GM19452 (cell line): Measurements from ENCODE around the gene TEC.
"Not testable (repeated sequence)": the region's sequence is repeated elsewhere in the genome, so short reads cannot be mapped to it uniquely, and the experiment has no call there.

Source experiments
- ATAC-seq: cut with Tn5 transposase; IDR thresholded peaks from one replicate; pipeline ENCODE4 v1.9.1; 2021; ENCODE audit not compliant: unreplicated experiment

Gene TEC

DNA sequence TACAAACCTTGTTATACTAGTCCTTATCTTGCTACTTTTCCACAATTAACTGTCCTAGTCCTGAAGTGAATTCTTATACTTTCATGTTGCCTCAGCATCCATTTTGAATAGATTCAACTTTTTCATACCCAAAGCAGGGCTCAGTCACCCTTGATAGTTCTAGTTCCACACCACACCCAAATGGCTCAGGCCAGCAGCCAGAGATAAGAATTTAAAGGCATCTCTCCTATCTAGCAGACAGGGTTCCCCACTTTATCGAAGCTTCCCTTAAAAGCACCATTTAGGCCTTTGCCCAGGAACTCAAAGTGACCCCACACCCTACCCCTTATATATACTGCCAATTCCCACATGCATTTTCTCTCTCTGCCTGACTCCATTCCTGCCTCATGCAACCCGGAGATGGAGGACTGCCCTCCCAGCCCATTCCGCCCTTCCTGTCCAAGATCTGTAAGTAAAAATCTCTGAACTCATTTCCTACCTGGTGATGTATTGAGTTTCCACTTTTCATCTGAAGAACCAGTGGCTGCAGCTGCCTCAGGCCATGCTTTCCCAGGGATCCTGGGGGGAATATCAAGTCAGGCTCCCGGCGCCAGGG is 71.9 kb downstream of the TEC start:
- ATAC-seq = no peak

DNA sequence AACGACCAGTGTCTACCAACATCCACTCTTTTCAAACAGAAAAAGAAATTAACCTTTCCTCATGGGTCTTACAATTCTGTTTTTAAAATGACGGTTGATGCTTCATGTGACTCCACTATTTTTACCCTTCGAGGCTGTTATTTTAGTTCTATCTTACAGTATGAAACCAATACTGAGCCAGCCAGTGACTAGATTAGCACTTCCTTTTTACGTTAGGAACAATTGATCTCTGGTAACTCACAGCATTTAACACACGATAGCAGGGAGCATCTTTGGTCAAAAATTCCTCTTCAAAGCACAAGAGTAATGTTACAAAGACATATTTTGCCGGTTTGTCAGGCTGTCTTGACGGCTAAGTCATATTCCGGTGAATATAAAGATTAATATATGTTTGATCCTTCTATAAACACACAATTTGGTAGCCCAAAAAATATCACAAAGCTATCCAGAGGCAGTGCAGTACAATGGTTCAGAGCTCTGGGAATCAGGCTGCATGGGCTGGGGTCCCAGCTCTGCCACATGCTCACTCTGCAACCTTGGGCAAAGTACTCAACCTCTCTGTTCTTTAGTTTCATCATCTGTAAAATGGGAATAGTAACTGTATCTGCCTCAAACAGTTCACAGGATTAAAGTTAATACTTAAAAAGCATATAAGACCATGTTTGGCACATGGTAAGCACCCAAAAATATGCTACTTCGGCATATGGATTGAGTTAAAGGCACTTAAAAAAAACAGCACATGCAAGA is 72.7 kb downstream of the TEC start:
- ATAC-seq = peak; percentile 65

DNA sequence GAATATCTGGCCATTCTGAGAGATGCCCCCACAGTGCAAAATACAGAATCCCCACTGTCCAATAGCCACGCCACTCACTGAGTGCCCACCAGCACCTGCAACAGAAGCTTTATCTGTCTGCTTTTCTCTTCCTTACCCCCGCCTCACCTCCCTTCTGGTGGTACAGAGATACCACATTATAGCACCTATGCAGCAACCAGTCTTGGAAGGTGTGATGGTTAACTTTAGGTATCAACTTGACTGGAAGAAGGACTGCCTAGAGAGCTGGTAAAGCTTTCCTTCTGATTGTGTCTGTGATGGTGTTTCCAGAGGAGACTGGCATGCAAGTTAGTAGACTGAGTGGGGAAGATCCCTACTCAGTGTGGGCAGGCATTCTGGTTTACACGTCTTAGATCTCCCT is 73.8 kb downstream of the TEC start:
- no peak for ATAC-seq

DNA sequence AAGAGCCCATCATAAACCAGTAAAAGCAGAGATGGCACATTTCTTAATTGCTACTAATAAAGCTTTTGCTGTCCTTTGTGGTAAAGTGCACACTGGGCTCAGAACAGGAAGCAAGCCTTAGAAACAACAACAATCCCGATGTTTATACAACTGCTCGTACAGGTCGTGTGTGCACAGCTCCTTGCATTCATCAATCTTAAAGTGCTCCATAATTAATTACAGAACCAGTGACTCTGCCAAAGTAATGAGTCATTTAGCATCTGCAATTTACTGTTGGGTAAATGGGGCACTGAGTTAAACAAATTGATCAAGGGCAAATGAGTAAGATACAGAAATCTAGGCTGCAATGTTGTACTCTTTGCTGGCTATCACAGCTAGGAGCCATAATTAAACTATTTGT is 74.3 kb downstream of the TEC start:
- no peak for ATAC-seq

DNA sequence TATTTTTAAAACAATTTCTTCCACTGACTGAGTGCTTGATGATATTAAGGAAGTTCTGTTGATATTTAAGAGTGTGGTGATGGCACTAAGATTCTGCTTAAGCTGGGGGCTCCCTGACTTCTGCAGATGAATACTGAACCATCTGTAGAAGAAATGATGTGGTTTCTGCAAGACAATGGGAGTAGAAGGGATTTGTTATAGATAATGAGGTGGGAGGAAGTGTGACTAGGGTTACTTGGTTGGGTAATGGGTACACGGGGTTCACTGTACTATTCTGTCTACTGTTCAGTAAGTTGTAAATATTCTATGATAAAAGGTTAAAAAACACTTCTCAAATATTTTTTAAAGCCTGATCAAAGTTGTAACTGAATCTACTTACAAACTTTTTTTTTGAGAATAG is 74.7 kb downstream of the TEC start:
- ATAC-seq = no peak

- no peak for ATAC-seq
Observed at GRCh38 chr4:48193921-48194468, 75.6 kb downstream of the TEC start.

- ATAC-seq = no peak
Observed at GRCh38 chr4:48193096-48193836, 76.4 kb downstream of the TEC start.

DNA sequence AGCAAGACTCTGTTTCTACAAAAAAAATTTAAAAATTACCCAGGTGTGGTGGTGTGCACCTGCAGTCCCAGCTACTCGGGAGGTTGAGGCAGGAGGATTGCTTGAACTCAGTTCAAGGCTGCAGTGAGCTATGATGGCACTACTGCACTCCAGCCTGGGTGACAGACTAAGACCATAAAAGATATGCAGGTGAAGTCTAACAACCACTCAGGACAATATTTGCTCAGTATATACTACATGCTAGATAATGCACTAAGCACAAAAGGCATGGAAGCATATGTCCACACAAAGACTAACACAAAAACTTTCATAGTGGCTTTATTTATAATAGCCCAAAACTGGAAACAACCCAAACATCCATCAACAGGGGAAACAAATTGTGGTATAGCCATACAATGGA is 77.9 kb downstream of the TEC start:
- ATAC-seq = no peak

GRCh38 chr4:48190839-48191238 is 78.8 kb downstream of the TEC start:
- no peak for ATAC-seq

GRCh38 chr4:48189731-48190130 is 79.9 kb downstream of the TEC start:
- ATAC-seq = no peak

DNA sequence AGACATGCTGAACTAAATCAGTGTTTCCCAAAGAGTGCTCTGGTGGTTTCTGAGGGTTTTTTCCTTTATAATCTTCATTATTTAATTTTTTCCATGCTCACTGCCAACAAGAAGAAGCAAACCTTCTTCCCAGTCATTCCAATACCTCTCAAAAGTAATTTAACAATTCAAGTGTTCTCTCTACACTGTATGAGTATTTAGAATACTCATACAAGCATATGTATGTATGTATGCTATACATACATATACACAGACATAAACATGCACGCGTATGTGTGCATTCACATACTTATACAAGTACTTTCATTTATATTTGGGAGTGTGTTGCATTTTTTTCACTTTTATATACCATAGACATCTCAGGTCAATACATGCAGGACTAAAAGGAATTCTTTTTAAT is 81.2 kb downstream of the TEC start:
- ATAC-seq = no peak

GRCh38 chr4:48187813-48188212 is 81.8 kb downstream of the TEC start:
- ATAC-seq = no peak

- ATAC-seq = not testable (repeated sequence)
Observed at GRCh38 chr4:48187066-48187465, 82.6 kb downstream of the TEC start.

GRCh38 chr4:48186394-48186793 is 83.2 kb downstream of the TEC start:
- not testable (repeated sequence) for ATAC-seq

- ATAC-seq = no peak
Observed at GRCh38 chr4:48184882-48185281, 84.8 kb downstream of the TEC start.

DNA sequence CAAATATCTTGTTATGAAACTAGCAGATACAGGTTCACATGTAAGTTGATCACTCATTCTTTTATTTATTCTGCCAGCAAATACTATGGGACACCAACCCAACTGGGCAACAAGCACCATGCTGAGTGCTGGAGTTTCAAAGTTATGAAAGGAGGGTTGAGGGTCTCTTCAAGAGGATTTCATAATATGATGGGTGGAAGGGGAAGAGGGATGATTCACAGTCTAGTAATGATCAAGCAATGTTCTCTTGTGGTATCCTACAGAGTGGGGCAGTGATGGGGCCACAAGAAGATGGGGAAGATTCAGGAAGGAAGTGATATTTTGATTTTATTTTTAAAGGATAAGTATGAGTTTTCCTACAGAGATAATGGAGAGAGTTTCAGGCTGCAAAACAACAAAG is 89.4 kb downstream of the TEC start:
- no peak for ATAC-seq

GRCh38 chr4:48178931-48179330 is 90.7 kb downstream of the TEC start:
- ATAC-seq = no peak

DNA sequence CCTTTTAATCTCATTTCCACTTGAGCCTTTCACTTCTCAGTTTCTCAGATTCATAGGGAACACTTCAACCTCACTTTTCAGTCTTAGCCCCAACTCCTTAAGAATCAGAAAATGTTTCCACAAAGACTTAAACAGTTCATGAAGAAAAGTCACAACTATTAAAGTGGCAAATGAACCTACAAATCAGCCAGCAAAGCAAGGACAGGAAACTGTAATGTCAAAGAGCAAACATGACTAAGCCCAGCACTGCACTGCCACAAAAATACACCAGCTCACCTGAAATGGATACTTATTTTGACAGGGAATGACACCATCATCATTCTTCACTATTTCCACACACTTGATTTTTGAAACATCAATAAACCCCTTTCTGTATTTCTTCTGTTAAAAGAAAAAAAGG is 93.8 kb downstream of the TEC start:
- ATAC-seq = no peak

DNA sequence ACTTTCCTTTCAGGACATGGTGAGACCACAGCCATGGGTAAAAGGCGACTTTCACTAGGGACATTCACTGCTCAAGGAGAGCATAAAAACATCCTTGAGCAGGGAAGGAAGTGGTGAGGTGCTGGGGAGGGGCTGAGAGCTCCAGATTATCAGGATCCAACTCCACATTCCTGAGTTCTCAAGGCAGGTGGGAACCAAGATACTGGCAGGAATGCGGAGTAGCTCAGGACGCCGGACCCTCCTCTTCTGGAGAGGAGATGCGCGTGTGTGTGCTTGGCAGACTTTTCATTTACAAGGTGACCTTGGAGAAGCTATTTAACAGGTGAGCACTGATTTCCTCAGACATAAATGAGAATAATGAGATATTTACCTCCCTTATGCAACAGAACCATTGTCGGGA is 94.3 kb downstream of the TEC start:
- no peak for ATAC-seq

- peak; percentile 72 for ATAC-seq
Observed at GRCh38 chr4:48173056-48173991, 96.3 kb downstream of the TEC start.

DNA sequence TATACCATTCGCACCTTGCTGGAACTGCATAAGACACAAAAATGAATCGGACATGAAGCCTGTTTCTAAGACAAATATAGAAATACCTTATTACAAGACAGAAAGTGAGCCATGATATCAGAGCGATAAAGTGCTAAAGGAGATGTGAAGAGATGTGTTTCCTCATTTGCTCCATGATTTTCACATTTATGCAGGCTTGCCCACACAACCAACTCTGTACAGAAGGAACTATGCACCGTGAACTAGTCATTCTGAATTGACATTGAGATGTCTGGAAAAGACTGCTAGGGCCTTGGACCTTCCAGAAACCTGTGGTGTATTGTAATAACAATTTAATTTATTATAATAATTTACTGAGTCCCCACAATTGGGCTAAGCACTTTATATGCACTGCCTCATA is 97.0 kb downstream of the TEC start:
- no peak for ATAC-seq
